Measurements from ENCODE around the gene CDCA7L.
"Not testable (repeated sequence)": the region's sequence is repeated elsewhere in the genome, so short reads cannot be mapped to it uniquely, and the experiment has no call there.

Gene CDCA7L

DNA sequence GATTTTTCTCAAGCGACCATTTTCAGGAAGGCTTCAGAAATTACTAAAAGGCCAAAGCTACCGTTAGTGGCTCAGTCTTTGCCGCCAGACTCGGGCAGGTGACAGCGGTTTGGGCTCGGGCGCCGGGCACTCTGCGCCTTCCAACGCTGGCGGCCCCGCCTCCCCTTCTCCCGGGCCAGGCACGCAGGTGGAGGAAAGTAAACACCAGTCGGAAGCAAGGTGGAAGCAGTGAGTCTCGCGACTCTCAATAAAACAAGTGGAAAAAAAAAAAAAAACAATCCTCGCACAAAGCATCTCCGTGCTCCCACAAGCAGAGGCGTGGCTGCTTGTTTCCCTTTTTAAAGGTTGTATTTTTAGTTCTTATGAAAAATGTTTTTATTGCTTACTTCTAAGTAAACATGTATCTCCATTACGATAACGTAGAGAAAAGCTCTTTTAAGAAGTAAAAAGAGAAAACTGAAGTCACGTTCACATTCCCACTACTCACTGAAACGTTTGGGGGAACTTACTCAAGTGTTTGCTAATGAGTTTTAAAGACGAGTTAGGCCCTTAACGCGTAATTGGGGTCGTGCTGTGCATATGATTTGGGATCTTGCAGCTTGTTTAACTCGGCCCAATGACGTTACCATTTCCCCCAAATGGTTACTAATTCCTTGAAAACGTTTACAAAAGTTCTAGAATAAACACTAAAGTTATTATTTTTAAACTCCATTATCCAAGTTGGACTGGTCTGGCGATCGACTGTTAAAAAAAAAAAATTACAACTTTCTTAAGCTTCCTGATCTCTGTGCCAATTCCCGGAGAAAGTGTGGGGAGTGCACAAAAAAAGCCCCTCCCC, 864 bp downstream of the CDCA7L start:
- DNase-seq (ENCODE audit: low spot score) = peak; percentile 85

- no peak for DNase-seq (ENCODE audit: low spot score)
These were observed 2.3 kb downstream of the CDCA7L start for GRCh38 chr7:21943436-21943835.

- DNase-seq (ENCODE audit: low spot score) = peak; percentile 20
These were observed 2.7 kb downstream of the CDCA7L start for GRCh38 chr7:21942955-21943354.

- DNase-seq (ENCODE audit: low spot score) = peak; percentile 38
These were observed 4.0 kb downstream of the CDCA7L start for GRCh38 chr7:21941611-21942141.

DNA sequence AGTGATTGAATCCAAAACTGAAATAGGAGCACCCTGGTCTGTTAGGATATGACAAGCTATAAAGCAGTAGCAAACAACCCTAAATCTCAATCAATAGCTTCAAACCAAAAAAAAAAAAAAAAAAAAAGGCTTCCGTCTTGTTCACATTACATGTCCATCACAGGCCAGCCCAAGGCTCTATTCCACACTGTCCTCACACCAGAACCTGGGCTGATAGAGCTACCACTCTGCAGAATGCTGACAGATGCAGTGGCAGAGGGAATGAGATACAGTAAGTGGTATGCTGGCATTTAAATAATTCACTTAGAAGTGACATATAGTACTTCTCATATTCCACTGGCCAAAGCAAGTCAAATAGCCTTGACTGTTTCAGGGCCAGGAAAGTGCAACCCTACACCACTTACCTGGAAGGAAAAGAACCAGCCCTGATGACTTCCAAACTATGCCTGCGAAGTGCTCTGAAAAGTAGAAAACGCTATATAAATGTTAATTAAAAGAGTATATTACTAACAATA, 5.8 kb downstream of the CDCA7L start:
- DNase-seq (ENCODE audit: low spot score) = no peak

DNA sequence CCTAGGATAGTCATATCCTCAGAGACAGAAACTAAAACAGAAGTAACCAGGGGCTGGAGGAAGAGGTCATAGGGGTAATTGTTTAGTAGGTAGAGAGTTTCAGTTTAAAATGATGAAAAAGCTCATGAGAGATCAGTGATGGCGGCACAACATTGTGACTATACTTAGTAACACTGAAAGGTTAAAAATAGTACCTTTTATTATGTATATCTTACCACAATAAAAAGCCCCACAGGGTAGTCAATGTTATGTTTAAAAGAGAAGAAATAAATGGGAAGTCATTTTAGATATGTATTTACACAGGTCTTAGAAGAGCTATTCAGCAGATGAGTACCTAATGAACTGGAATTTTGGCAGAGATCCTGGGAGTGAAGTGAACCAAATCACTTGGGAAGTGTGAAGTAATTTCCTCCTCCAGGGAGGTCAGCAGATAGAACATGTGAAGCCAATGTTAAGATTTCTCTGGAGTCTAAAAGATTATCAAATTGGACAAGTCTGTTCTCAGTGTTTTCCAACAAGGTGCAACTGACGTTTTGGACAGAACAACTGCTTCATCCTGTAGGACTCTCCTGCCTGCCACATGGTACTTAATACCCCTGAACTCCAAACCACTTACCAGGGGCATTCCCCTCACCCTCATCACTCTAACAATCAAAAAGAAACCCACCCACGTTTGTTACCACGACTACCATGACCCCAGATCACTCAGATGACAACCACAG, 6.4 kb downstream of the CDCA7L start:
- DNase-seq (ENCODE audit: low spot score) = no peak

DNA sequence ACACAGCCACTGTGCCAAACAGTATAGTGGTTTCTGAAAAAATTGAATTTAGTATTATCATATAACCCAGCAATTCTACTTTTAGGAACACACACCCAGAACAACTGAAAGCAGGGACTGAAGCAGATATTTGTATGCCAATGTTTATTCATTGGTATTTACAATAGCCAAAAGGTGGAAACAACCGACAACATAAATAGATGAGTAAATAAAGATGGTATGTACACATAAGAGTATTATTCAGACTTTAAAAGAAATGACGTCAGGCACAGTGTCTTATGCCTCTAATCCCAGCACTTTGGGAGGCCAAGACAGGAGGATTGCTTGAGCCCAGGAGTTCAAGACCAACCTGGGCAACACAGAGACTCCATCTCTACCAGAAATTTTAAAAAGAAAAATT, 7.2 kb downstream of the CDCA7L start:
- no peak for DNase-seq (ENCODE audit: low spot score)

DNA sequence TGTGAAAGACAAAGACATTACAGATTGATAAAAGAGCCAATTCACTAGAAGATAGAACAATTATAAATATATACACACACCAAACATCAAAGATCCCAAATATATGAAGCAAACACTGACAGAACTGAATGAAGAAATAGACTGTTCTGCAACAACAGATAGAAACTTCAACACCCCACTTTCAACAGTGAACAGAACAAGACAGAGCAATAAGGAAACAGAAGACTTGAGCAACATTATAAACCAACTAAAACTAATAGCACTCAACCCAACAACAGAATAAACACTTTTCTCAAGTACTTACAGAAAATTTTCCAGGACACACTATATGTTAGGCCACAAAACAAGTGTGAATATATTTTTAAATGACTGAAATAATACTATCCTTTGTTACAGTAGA, 10.9 kb downstream of the CDCA7L start:
- no peak for DNase-seq (ENCODE audit: low spot score)

GRCh38 chr7:21933293-21933692, 12.4 kb downstream of the CDCA7L start:
- not testable (repeated sequence) for DNase-seq (ENCODE audit: low spot score)

GRCh38 chr7:21927693-21928092, 18.0 kb downstream of the CDCA7L start:
- DNase-seq (ENCODE audit: low spot score) = no peak

DNA sequence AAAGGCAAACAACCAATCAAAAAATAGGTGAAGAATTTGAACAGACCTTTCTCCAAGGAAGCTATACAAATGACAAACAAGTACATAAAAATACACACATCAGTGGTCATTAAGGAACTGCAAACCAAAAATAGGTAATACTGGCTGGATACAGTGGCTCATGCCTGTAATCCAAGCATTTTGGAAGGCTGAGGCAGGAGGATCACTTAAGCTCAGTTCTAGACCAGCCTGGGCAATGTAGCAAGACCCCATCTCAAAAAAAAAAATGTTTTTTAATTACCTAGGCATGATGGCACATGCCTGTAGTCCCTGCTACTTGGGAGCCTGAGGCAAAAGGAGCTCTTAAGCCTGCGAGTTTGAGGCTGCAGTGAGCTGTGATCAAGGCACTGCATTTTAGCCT, 19.3 kb downstream of the CDCA7L start:
- DNase-seq (ENCODE audit: low spot score) = no peak

- peak; percentile 42 for DNase-seq (ENCODE audit: low spot score)
These were observed 22.0 kb downstream of the CDCA7L start for GRCh38 chr7:21923658-21924057.

DNA sequence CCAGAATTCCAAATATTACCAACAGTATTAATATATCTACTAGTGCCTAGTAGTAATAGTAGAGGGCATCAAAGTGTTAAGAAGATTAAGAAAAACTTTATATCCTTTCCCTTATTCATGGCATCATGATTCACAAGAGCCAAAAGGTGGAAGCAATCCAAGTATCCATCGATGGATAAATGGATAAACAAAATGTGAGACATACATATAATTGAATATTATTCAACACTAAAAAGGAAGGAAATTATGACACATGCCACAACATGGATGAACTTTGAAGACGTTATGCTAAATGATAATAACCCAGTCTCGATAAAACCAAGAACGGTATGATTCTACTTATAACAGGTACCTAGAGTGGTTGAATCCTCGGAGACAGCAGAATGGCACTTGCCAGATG, 23.1 kb downstream of the CDCA7L start:
- DNase-seq (ENCODE audit: low spot score) = no peak

DNA sequence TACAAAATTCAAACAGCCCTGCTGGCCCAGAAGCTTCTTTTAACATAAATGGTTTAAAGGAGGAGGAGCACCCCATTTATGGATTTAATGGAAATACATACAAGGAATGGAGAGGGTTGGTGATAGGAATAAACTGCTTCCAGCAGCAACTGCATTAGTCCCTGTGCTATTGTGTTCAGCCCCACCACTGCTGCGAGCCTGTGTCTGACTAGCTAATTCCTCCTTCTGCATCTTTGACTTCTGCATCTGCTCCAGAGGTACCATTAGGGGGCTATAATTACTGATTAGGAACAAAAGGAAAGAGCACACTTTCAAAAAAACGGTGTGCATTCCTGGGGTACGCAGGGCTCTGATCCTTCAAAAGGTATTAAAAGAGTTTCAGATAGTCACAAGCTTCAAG, 24.8 kb downstream of the CDCA7L start:
- no peak for DNase-seq (ENCODE audit: low spot score)

DNA sequence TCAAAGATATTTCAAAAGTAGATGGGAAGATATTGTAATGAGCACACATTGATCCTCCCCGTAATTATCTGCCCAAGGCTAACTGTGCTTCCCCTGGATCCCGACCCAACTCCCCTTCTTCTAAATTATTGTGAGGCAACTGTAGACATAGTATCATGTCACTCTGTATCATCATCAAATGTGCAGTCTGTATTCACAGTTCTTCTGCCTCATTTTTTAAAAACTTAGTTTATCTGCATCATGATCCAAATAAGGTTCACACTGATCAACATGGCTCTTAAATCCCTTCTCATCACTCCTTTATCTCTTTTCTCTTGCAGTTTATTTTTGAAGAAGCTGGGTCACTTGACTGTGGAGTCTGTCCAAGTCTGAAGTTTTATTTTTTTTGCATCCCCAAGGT, 27.5 kb downstream of the CDCA7L start:
- no peak for DNase-seq (ENCODE audit: low spot score)

DNA sequence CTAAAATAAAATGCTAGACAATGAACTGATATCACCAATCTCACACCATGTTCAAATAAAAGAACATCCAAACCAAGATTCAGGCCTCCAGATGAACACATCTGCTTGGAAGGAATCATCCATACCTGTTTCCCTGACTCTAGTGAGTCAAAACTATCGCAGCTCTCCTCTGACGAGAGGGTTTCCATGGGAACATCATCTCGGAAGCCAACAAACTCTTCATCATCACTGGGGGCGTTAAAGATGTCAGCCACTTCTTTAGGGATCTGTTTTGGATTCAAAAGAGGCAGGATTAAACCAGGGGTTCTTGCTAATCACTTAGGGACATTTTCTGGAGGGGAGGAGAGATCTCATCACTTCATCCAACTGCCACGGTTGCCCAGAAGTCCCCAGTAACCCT, 29.1 kb downstream of the CDCA7L start:
- DNase-seq (ENCODE audit: low spot score) = no peak

- DNase-seq (ENCODE audit: low spot score) = no peak
These were observed 29.5 kb downstream of the CDCA7L start for GRCh38 chr7:21916176-21916575.

GRCh38 chr7:21915140-21915539, 30.6 kb downstream of the CDCA7L start:
- no peak for DNase-seq (ENCODE audit: low spot score)

- no peak for DNase-seq (ENCODE audit: low spot score)
These were observed 31.0 kb downstream of the CDCA7L start for GRCh38 chr7:21914671-21915070.

DNA sequence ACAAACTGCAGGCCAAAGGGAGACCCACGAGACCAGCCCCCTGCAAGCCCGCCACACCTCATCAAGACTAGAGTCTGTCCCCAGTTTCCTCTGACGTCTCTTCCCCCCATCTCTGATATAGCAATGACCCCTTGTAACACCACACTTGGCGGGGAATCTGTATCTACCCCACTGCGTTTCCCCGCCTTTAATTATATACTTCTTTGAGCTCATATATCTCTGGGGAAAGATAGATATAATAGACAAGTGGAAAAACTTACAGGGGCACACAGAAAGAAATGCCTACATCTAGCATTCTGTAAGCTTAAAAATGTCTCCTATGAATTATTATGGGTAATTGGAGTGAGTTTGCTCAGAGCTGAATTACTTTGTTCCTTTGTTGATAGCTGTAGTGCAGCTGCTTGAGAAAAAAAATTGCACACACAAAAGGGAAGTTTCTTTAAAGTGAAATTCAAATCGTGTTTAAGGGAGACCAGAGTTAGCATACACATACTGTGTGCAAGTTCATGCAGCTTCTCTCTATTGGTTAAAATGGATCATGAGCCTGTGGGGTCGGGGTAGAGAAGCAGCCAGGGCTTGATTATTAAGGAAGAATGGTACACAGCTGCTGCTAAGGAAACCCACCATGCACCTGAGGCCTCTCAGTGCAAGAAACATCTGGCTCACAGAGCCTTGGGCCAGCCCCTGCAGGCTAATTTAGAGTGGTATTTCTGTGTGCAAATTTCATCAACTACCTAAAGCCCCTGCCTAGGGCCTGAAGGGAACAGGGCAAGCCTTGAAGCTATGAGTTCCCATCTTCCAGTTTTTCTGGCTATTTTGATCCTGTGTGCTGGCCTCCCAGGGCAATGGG, 32.5 kb downstream of the CDCA7L start:
- DNase-seq (ENCODE audit: low spot score) = no peak

DNA sequence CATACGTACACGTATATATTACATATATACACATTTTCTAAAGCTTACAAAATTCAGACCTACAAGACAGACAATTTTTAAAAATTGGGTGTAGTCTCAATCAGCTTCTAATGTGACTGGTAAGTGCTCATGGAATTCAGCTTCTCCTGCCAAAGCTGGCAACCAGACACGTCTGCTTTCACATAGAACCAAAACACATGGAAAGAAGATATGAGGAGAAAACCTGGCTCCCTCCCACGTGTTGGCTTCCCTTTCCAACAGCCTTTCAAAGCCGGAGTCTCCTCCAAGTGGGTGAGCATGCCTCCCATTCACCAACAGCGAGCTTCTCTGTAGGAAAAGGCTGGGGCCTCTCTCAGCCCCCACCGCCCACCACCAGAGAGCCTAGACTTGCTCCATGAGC, 33.4 kb downstream of the CDCA7L start:
- DNase-seq (ENCODE audit: low spot score) = no peak

DNA sequence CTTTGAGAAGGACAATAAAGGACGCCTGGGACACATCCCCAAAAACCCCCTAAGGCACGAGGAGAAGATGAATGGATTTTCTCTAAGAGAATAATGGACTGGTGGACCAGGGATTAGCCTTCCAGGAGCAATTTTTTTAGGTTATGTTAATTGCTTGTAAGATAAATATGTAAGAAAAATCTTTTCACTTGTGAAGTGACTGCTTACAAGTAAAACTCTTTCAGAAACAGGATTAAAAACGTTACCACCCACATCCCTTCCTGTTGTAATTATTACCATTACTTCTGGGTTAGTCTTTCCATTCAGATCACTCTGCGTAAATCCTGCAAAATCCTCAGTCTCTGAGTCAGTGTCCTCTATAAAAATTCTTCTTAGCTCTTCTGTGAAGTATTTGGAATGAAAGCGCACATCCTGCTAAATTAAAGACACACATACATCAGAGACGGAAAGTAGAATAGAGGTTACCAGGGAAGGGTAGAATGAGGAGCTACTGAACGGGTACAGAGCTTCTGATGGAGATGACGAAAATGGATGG, 34.3 kb downstream of the CDCA7L start:
- DNase-seq (ENCODE audit: low spot score) = no peak

All from LoVo (cell line).